ENCODE measurements around the gene EPS8L2. TPM values are rescaled to one million over a fixed set of nuclear protein-coding genes. Genes with fewer than 3 reads are reported as not detected.

EPS8L2 gene
- total and polyA plus RNA-seq, 2 of the 13 experiments (the other 11 are each of a cell fraction or from before 2014, with no cell fraction given), result 89.3 to 416 TPM

DNA sequence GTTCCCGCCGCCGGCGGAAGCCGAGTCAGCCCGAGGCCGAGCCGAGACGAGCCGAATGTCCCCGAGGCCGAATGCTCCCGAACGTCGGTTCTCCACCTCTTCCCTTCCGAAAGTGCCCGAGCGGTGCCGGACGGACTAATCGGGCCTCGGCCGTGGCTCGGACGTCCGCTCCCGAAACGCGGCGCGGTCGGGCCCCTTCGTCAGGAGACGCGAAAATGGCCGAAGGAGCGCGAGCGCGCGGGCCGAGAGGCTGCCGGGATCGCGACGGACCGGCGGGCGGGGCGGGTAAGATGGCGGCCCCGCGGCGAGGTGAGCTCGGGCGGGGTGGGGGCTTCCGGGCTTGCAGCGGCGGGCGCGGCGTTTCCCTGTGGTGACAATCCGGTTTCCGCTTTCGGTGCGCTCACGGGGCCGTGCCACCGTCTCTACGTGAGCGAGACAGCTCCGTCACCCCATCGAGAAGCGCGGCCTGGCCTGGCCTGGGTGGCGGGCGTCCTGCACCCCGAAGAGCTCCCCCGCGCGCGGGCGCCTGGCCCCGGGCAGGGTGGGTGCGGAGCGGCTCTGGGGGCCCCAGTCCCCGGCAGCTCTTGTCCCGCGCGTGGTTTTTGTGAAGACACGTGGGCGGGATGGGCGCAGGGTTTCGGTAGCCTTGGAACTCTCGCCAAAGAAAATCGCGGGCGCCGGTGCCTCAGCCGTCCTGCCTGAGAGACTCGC lies 10.3 kb upstream of the EPS8L2 start, which contains the start of gene TMEM80 (continued):
- TF ChIP-seq ZNF609 (CRISPR knock-in tag; IDR thresholded peaks at IDR 0.05; ENCODE audit: borderline replicate concordance), result no peak
- no peak for TF ChIP-seq ZNF512B (CRISPR knock-in tag; IDR thresholded peaks at IDR 0.05; ENCODE audit: borderline replicate concordance)
- no peak for TF ChIP-seq SMAD1 (CRISPR knock-in tag; IDR thresholded peaks at IDR 0.05; ENCODE audit: borderline replicate concordance, low read depth)
- TF ChIP-seq EZH2 (conservative IDR thresholded peaks at IDR 0.05; ENCODE audit: low read depth, low read length), result no peak
- peak; percentile 26; the same call in 1 of the 2 replicates for TF ChIP-seq ZNF614 (CRISPR knock-in tag; IDR thresholded peaks at IDR 0.05; ENCODE audit: borderline replicate concordance)
- TF ChIP-seq, protein P1, sequence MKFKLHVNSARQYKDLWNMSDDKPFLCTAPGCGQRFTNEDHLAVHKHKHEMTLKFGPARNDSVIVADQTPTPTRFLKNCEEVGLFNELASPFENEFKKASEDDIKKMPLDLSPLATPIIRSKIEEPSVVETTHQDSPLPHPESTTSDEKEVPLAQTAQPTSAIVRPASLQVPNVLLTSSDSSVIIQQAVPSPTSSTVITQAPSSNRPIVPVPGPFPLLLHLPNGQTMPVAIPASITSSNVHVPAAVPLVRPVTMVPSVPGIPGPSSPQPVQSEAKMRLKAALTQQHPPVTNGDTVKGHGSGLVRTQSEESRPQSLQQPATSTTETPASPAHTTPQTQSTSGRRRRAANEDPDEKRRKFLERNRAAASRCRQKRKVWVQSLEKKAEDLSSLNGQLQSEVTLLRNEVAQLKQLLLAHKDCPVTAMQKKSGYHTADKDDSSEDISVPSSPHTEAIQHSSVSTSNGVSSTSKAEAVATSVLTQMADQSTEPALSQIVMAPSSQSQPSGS (CRISPR knock-in tag; IDR thresholded peaks at IDR 0.05), result 0 out of 2 replicates have a peak, but pooled peaks have one; percentile 6
- TF ChIP-seq FIP1L1 (IDR thresholded peaks at IDR 0.05; ENCODE audit: borderline replicate concordance, insufficient read depth, low read depth, low read length), result no peak
- TF ChIP-seq ZNF263 (CRISPR knock-in tag; IDR thresholded peaks at IDR 0.05), result peak; percentile 65
- 0 out of 2 replicates have a peak, but pooled peaks have one; percentile 55 for TF ChIP-seq GATAD1 (CRISPR knock-in tag; IDR thresholded peaks at IDR 0.05)
- TF ChIP-seq ZNF18 (CRISPR knock-in tag; IDR thresholded peaks at IDR 0.05; ENCODE audit: insufficient replicate concordance), result peak; percentile 90
- TF ChIP-seq ATAD3A (CRISPR knock-in tag; IDR thresholded peaks at IDR 0.05), result no peak
- TF ChIP-seq ZBTB39 (CRISPR knock-in tag; IDR thresholded peaks at IDR 0.05), result no peak
- no peak; a peak in 1 of 4 replicates for TF ChIP-seq KLF16 (CRISPR knock-in tag; IDR thresholded peaks at IDR 0.05)
- peak; percentile 51; the same call in 1 of the 2 replicates for TF ChIP-seq ZNF850 (CRISPR knock-in tag; conservative IDR thresholded peaks at IDR 0.05)

Measured in HepG2 (cell line).